Skin of body (tissue), 2 donors: Measurements from ENCODE around the gene SH3BP4. TPM values are rescaled to one million over a fixed set of nuclear protein-coding genes. Genes with fewer than 3 reads are reported as not detected.
A peak's percentile ranks its signal among the peaks of the same experiment; 100 is the strongest.

Source experiments
- DNase-seq: peaks from one replicate; lab custom pipeline; 2025; lab: John Stamatoyannopoulos, UW
- total RNA-seq: library from RNA; depleted of rRNA; stranded (reverse); fragments of >200 nt; gene quantifications from one replicate; pipeline ENCODE4 v1.2.3, GENCODE V29; 2014

SH3BP4 gene
- total RNA-seq, 1 donor from 2014 or later = 14.6 TPM

DNA sequence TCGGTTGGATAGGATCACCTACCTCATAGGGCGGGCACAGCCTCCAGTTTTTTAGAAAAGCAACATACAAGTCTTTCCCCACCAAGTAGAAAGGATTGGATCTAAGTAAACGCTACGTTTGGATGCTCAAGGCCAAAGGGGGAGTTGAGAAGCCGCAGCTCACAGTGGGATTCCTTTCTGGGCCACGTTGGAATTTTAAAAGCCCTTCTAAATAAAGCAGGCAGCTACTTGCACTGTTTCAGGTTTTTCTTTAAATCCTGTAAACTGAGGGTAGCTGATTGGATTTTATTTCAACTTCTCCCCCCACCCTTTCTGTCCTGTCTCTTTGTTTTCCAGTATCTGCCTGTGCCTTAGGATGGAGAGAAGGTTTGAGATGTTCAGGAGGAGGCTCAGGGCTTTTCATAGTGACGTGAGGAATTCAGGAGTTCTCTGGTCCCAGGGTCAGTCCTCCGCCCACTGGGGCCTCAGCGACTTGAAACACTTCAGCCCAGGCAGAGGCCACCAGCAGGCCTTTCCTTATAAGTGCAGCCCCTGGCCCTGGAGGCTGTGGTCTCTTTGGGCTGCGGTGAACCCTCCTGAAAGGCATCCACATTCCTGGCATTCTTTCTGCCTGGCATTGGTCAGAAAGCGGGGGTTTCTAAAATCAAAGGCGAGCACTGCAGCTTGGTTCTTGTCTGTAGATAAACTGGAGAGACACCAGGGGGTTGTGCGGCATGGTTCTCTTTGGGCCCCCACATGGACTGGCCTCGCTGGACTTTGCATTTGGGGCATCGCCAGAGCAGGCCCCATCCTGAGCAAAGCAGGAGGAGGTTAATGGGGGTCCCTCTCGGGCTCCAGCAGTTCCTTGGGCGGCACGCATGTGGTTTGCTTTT lies 44.5 kb downstream of the SH3BP4 start:
- DNase-seq = no peak

DNA sequence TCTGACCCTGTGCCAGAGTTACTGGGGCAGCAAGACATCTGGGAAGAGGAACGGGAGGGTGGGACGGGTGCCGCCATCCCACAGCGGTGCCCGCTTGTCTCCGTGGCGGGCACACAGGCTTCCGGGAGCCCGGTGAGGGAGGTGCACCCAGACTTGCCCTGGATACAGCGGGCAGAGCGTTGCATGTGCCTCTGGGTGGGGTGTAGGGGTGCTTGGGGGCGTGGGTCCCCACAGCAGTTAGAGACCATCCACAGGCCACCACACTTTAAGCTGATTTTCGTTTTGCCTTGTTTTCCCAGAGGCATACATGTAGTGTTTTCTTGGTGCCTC lies 45.1 kb downstream of the SH3BP4 start:
- DNase-seq = no peak

DNA sequence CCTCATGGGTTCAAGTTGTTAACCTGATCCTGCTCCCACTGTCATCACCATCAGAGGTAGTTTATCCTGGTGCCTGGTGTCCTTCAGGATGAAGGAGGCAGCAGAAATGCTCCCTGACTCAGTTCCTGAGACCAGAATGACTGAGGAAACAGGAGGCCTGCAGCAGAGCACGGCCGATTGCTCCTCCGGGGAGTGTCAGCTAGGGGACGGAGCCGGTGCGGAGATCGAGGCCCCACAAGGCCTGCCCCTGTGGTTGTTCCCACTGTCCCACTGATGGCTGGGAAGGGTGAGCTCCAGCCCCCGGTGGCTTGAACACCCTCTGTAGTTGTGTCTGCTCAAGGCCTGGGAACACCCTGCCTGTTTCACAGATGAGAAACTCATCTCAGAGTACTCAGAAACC lies 45.6 kb downstream of the SH3BP4 start:
- no peak for DNase-seq

DNA sequence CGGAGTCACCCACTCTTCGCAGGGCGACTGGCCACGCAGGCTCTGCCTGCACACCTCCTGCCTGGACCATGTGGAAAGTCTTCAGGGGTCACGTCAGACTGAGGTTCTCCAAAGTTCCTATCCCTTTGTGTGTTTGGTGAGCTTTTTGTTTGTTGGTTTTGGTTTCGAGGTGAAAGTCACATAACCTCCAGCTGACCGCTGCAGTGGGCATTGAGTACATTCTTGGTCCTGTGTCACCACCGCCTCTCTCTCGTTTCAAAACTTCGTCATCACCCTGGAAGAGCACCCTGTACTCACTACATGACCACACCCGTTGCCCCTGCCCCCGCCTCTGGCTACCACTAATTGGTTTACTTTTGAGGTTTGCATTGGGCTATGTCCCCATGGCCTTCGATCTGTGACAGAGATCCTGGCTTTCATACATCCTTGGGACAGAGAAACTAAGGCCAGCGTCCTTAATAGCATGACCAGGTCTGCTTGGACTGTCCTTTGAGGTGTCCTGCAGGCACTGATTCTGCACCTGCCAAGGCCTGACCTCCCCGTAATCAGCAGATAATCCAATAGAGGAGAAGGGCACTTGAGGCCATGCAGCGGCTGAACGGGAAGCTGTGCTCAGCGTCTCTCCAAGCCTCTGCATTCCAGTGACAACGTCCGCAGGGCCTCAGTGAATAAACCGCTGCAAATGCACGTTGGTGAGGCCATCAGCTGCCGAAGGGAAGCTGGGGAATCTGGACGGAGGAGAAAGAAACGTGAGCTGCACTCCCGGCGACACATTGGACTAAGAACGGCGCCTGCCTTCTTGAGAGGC lies 46.8 kb downstream of the SH3BP4 start:
- no peak for DNase-seq

DNA sequence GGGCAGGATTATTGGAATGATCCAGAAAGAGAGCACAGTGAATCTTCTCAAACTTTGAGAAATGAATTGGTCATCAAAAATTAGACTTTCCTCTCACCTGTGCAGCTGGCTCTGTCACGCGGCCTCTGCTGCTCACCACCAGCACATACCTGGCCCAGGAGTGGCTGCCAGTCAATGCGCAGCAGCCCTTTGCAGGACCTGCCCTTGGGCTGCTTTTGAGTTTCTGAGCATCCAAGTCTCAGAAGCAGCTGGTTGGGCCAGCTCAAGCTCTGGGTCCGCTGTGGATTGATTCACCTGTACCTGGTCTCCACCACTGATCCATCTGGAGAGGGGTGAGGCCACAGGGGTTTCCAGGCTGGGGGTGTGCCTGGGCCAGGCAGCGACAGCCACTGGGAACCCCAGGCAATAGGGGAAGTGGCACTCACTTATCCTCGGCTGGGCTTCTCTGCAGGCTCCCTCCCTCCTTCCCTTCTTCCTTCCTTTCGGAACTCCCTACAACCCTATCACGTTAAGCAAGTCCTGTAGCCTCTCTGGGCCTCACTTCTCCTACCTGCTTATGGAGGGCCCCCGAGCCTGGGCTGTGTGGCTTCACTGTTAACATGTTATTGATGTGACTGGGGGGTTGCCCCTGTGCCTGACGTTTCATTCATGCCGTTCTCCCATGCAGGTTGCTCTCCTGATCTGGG lies 48.1 kb downstream of the SH3BP4 start:
- no peak for DNase-seq

DNA sequence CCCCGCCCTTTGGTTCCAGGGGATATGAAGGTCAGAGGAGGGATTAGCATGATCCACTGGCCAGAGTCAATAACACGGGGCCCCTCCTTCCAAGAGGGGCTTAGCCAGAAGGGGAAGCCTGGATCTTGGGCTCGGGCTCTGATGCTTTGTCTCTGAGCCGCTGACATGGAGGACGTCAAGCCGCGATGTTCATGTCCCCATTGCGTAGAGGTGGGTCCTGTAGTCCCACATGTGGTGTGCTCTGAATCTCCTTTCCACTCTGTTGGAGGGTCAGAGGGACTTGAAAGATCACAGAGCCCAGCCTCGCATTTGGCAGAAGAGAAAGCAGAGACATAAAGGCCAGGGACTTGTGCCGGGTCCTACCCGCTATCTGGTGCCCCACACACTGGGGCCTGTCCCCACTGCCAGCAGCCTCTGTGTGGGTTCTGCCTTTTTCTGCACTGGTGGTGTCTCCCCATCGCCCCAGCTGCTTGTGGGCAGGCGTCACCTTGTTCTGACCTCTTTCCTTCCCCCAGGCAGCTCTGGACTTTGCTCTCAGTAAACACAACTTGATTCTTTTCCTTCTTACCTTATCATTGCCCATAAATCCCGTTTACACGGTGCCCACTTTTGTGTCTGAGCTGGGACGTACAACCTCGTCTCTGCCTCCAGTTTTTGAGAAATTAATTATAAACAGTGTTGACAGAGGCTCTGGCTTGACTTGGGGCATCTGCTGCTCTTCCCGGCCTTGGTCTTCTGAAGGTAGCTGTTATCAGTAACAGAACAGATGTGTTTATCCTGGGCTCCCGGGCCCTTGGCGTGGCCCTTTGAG lies 48.8 kb downstream of the SH3BP4 start:
- no peak for DNase-seq

DNA sequence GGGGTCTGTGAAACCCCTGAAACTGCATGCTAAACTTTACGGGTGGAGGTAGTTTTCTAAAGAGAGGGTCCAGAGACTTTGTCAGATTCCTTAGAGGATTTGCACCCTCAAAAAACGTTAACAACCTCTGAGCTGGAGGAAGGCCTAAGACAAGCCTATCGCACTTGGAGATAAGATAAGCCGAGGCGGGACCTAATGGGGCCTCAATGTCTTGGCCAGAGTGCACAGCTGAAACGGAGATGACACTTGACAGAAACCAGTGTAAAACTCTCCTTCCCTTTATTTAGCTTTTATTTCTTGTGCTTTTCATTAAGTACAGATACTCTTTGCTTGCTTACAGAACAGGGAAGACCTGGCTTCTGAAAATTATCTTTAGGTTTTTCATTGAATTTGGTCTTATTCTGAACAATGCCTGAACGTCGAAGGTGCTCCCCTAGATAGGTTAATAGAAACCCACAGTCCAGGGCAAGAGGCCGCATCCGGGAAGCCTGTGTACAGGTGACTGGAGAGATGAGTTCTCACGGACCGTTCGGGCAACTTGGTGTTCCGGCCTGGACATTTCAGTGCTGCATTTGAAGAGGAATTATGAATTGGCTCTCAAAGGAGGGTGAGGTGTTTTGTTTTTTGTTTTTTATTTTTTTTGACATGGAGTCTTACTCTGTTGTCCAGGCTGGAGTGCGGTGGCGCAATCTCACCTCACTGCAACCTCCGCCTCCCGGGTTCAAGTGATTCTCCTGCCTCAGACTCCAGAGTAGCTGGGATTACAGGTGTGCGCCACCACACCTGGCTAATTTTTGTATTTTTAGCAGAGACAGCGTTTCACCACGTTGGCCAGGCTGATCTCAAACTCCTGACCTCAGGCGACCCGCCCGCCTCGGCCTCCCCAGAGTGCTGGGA lies 49.7 kb downstream of the SH3BP4 start:
- no peak for DNase-seq

DNA sequence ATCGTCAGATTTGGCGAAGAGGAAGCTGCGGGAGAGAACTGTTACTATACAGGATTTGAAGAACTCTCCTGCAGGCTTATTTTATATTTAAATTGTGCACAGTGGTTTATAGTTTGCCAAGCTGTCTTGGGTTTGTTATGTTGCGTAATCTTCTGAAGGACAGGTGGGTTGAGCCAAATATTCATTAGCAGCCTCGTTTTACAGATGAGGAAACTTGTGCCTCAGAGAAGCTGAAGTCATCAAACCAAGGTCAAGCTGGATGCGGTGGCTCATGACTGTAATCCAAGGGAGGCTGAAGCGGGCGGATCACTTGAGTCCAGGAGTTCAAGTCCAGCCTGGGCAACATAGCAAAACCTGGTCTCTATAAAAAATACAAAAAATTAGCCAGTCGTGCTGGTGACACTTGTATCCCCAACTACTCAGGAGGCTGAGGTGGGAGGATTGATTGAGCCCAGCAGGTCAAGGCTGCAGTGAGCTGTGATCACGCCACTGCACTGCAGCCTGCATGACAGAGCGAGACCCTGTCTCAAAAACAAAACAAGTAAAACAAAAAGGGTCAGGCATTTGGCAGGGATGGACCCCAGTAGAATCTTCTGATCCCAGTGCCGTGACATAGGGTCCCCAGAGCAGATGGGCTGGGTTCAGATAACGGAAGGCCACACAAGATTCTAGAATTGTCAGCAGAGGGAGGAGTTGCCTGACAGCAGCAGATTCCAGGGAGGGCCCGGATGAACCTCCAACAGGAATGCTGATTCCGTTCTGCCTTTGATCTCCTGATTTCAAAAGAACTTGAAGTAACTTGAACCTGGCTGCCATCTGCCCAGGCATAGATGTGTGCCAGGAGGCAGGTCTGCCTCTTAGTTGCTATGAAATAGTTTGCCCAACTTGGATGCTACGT lies 50.6 kb downstream of the SH3BP4 start:
- DNase-seq = no peak

DNA sequence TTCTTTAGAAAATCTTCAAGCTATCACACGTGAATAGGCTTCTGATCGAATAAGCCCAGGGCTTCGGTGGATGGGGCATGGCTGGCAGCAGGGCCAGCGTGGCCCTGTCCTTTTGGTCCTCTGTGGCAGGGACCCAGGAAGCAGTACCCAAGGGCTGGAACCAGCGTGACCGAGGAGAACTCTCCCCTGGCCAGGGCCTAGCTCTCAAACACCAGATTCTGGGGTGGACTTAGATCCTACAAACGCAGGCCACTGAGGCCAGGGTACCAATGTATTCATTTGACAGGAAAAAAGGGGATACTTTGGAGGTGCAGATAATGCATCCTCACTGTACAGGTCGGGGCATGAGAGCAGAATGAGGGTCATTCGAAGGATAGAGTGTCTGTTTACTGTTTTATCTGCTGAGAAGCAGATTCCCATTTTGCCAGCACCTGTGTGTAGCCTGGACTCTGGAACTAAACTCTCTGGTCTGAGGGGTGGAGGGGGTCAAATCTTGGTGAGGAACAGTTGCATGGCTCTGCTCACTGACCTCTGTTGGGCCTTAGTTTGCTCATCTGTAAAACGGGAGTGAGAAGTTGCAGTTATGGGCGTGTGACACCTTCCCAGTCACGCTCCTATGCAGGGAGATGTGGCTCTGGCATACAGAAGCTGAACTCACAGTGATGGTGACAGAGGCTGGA lies 51.4 kb downstream of the SH3BP4 start:
- DNase-seq = no peak

DNA sequence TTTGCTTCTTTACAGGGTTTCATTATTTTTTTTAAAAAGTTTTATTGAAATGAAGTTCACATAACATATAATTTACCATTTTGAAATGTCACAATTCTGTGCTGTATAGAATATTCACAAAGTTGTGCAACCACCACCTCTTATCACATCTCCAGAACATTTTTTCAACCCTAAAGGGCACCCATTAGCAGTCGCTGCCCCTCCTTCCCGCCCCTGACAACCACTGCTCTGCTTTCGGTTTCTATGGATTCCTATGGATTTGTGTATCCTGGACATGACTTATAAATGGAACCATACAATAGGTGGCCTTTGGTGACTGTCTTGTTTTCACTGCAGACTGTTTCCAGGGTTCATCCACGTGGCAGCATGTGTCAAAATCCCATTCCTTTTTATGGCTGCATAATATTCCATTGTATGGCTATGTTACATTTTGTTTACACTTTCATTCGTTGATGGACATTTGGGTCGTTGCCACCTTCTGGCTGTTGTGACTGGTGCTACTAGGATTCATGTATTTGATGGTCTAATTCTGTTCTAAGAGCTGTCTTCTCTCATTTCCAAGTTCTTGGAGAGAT lies 52.6 kb downstream of the SH3BP4 start:
- no peak for DNase-seq

DNA sequence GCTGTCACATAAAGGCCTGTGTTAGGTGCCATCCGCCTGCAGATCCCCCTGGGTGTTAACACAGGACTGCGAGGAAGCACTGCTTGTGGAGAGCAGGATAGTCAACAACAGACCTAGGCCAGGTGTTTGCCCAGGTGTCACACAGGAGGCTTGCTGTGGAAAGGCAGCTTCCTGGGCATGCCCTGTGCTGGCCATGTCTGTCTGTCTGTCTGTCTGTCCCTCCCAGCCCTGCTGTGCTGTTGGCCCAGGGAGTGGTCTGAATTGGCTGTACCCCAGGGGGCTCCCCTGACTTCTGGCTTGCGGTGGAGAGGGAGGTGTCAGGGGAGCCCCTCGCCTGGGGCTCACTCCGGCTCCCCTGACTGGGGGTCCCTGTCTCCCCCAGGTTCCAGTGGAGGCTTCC lies 53.2 kb downstream of the SH3BP4 start:
- DNase-seq = no peak

DNA sequence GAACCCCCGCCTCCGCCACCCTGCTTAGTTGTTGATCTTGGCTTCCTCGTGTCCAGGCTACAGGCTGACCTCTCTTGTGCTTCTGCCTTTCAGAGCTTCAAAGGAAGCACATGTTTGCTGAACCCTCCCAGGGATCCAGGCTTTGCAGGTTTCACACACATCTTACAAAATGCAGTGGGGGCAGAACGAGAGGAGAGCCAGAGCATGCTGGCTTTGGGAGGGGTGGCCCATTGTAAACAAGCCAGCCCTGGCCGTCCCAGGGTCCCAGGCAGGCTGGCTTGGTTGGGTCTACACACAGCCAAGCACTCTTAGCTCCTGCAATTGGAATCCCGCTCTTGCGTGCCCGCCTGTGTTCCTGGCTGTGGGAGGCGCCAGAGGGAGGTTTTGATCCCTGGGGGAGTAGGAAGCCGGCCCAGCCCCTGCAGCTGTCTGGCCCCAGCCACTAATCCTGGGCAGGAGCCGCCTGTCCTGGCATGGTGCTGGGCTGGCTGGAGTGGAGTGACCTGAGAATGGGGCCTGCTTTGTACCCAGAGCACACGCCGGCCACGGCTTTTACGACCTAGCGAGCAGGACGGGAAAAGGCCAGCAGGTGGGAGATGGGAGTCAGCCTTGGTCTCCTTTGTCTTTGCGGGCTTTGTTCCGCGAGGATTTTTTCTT lies 53.9 kb downstream of the SH3BP4 start:
- peak; percentile 17 for DNase-seq

DNA sequence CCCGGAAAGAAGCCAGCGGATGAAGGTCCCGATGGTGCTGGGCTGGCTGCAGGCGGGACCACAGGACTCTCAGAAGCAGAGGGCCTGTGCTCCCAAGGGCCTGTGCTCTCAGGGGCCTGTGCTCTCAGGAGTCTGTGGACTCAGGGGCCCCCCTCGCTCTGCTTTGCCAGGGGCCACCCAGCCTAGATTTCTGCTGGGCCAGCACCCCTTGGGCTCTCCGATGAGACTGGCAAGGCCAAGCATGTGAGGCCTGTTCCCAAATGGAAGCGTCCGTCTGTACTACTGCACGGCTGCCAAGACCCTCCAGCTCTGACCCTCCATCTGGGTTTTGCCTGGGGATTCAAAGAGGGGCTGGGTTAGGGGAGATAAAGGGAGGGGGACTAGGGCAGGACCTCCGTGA lies 54.6 kb downstream of the SH3BP4 start:
- DNase-seq = no peak

DNA sequence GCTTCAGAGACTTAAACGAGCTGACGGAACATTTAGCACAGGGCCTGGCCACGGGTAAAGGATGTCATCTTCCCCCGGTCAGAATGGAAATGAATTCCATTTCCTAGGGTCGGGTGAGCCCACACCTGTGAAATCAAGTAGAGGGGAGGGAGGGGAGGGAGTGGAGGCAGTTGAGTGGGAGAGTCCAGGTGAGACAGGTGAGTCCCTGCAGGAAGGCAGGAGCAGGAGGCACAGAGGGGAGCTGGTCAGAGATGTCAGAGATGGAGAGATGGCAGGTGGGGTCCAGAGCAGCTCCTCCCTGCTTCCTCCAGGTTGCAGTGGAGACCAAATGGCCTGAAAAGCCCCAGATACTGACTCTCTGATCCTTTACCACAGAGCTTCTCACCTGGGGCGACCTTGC lies 55.2 kb downstream of the SH3BP4 start:
- DNase-seq = no peak

DNA sequence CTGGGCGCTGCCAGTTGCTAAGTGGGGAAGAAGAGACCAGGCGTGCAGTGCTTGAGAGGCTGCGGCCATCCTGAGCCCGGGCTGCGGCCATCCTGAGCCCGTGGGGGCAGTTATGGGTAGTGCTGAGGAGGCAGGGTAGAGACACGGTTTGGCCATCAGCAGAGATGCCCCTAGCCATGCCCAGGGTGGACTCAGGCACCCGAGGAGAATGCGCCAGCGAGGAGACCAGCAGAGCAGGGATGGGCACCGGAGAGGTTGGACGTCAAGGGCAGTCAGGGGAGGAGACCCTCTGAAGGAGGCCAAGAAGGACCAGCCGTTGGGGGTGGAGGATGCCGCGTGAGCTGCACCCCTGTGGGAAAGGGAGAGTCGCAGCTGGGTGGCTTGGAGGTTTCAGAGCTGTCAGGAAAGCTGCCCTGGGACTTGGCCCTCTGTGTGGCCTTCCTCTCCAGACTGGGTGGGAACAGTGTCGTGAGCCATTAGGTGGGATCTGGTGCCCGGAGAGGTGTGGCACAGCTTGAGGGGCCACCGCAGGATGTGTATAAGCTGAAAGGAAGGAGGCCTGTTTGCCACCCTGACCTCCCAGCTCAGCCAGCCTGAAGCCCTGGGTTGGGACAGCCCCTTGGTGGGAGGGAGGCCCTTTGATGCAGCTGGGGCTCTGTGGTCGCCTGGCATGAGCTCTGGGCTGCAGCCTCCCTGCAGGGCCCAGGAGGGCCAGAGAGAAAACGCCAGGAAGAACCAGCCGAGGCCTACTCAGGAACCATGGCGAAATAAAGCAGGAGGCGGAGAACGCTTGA lies 56.0 kb downstream of the SH3BP4 start:
- DNase-seq = no peak

DNA sequence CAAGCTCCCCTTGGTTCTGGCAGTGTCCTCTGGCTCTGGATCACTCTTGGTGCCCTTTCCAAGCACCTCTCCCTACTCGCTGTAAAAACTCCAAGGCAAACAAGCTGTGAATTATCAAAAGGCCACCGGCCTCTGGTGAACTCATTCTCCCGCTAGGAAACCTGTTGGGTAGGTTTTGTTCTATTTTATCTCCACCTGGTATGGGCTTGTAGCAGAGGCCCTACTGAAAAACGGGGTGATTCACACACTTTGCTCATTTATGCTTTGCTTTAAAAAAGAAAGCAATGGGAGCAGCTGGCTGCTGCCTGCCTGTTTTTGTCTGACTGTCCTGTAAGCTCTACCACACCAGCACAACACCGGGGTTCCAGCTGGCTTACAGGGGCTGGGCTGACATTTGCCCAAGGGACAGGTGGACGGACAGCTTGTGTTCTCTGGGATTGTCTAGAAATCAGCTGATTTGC lies 56.8 kb downstream of the SH3BP4 start:
- no peak for DNase-seq

DNA sequence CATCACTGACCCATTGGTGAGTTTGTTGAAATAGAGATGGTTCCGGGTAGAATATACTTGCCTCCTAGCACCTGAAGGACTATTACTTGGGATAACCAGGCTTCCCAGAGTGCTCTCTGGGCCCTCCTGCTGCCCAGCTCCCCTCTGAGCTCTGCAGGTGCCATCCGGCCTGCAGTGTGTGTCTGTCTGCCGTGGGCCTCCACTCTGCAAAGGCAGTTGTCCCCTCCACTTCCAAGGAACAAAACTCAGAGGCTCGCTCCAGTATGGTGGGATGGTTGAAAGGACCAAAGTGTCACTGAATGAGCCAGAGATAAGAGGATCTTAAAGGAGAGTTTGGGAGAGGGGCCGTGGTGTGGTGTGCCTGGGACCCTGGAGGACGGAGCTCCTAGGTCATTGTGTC lies 57.3 kb downstream of the SH3BP4 start:
- DNase-seq = no peak
